HG03064 (cell line): ENCODE data around the gene SGTB.

ENCODE experiments used
- ATAC-seq: cut with Tn5 transposase; IDR thresholded peaks from one replicate; pipeline ENCODE4 v1.9.1; 2021; ENCODE audit warnings: low read depth; ENCODE audit not compliant: unreplicated experiment

SGTB gene, protein sequence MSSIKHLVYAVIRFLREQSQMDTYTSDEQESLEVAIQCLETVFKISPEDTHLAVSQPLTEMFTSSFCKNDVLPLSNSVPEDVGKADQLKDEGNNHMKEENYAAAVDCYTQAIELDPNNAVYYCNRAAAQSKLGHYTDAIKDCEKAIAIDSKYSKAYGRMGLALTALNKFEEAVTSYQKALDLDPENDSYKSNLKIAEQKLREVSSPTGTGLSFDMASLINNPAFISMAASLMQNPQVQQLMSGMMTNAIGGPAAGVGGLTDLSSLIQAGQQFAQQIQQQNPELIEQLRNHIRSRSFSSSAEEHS

DNA sequence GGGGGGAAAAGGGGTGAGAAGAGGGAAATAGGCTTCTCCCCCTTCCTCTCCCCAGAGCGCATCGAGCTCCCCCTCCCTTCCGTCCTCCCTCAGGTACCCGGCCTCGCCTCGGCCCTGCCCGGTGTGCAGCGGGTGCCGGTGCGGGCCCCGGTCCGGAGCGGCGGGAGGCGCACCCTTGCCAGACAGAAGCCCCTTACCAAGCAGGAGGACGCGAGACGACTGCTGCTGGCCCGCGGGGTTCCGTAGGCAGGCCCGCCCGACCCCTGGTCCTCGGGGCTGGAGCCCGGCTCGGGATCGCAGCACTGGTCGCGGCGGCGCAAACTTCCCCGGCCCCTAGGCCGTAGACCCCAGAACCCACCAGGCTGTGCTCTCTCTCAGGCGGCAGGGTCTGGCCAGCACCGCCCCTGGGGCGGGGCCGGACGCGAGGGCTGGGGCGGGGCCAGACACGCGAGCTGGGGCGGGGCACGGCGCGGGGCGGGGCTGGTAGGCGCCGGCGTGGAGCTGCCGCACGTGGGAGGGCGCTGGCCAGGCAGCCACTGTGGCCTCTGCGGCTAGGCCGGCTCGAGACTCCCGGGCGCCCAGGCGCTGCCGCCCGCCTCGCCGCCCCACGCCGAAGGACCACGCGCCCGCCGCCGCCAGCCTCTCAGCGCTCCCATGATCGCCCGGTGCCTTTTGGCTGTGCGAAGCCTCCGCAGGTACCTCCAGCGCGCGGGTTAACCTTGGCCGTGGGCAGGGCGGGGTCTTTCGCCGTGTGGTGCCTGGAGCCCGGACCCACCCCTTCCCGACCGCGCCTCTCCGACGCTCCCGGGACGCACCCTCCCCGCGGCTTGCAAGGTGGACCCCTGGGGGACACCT is at the start of gene SGTB, which contains the start of gene NLN:
SGTB (minus strand) TSS at position 390 of the 855 bp plus-strand sequence. CDS start 1,302 bp downstream, outside the sequence.
NLN (plus strand) TSS at position 486 of the 855 bp plus-strand sequence; CDS start at position 655, 169 bp downstream.
- peak; percentile 90 for ATAC-seq

DNA sequence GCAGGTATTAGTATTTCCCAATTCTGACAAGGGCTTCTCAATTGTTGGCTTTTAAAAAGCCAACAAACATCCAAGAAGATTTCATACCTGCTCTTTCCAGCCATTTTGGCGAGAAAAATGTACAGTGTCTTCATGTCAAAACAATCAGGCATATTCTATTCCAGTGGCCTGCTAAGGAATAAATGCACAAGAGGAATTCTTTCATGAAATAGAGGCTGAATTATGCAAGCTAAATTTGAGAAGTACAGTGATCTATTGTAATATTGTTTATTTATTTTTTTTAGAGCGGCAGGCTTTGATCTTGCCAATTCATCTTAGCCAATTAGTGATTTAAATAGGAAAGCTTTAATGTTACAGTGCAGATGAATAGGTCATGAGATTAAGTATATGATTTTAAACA is 49.4 kb upstream of the SGTB start:
- ATAC-seq, result no peak

DNA sequence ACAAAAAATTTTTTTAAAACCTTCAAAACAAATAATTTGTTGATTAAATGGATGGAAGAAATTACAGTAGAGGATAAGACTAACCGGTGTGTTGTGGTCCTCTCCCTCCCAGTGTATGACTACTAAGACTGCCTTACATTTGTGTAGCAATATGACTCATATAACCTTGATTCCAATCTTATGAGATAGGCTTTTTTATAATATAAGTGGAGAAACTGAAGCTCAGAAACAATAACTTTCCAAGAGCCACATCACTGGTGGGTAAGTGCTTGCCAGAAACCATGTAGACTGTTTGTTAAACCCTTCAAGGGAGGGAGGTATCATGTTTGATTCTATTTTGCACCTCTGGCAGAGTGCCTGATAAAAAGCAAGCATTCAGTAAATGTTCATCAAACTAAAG is 47.6 kb upstream of the SGTB start:
- no peak for ATAC-seq

DNA sequence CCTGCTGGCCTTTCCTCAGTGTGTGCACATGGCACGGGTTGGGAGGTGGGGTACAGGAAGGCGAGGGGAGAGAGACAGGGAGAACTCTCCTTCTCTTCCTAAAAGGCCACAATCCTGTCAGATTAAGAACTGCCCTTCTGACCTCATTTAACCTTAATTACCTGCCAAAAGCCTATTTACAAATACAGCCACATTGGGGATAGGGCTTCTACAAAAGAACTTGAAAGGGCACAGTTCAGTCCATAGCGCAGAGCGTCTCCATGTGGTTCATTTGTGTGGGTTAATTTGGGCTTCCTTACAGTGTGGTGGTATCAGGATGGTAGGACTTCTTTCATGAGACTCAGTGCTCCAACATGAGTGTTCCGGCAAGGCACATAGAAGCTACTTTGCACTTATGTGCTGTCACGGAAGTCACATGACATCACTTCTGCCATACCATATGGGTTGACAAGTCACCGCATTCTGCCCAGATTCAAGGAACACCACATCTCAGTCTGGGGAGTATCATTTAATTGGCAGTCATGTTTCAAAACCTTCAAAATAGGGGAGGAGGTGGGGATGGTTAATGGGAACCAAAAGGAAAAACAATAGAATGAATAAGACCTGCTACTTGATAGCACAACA is 46.9 kb upstream of the SGTB start:
- no peak for ATAC-seq

DNA sequence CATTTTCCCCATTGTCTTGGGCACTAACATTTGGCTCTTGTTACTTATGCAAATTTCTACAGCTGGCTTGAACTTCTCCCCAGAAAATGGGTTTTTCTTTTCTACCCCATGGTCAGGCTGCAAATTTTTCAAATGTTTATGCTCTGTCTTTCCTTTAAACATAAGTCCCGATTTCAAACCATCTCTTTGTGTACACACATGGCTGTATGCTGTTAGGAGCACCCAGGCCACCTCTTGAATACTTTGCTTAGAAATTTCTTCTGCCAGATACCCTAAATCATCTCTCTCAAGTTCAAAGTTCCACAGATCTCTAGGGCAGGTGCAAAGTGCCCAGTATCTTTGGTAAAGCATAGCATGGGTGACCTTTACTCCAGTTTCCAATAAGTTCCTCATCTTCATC is 45.7 kb upstream of the SGTB start:
- ATAC-seq, result no peak

DNA sequence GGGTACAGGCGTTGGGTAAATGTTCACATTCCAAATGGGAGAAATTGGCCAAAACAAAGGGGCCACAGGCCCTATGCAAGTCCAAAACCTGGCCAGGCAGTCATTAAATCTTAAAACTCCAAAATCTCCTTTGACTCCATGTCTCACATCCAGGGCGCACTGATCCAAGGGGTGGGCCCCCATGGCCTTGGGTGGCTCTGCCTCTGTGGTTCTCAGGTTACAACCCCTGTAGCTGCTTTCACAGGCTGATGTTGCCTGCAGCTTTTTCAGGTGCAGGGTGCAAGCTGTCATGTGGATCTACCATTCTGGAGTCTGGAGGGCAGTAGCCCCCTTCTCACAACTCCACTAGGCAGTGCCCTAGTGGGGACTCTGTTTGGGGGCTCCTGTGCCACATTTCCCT is 44.9 kb upstream of the SGTB start:
- ATAC-seq, result no peak

DNA sequence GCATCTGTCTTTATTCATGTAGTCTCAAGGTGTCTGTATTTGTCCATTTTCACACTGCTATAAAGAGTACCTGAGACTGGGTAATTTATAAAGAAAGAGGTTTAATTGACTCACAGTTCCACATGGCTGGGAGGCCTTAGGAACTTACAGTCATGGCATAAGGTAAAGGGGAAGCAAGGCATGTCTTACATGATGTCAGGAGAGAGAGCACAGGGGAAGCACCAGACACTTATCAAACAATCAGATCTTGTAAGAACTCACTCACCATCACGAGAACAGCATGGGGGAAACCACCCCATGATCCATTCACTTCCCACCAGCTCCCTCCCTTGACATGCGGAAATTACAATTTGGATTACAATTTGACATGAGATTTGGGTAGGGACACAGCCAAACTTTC is 44.3 kb upstream of the SGTB start:
- no peak for ATAC-seq

DNA sequence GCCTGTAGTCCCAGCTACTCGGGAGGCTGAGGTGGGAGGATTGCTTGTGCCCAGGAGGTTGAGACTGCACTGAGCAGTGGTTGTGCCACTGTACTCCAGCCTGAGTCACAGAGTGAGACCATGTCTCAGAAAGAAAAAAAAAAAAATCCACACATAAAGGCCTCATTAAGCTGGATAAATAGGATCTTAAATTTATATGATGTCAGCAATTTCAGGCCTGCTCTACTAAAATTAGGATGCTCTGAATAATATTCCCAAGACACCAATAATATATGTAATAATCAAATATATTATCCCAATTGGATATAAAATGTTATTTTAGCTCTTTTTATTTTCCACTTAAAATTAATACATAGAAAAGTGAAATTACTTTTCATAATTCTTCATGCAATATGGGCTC is 43.7 kb upstream of the SGTB start:
- no peak for ATAC-seq

DNA sequence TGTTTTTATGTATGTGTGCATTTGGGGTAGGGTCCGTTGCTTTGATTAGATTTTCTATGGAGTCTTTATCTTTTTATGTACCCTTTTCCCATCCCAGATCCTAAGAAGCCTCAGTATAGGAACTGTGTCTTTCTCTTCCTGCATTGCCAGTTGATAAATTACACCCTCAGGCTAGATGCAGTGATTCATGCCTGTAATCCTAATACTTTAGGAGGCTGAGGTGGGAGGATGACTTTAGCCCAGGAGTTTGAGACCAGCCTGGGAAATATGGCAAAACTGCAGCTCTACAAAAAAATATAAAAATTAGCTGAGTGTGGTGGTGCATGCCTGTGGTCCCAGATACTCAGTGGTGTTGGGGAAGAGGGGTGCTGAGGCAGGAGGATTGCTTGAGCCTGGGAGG is 40.3 kb upstream of the SGTB start:
- no peak for ATAC-seq

DNA sequence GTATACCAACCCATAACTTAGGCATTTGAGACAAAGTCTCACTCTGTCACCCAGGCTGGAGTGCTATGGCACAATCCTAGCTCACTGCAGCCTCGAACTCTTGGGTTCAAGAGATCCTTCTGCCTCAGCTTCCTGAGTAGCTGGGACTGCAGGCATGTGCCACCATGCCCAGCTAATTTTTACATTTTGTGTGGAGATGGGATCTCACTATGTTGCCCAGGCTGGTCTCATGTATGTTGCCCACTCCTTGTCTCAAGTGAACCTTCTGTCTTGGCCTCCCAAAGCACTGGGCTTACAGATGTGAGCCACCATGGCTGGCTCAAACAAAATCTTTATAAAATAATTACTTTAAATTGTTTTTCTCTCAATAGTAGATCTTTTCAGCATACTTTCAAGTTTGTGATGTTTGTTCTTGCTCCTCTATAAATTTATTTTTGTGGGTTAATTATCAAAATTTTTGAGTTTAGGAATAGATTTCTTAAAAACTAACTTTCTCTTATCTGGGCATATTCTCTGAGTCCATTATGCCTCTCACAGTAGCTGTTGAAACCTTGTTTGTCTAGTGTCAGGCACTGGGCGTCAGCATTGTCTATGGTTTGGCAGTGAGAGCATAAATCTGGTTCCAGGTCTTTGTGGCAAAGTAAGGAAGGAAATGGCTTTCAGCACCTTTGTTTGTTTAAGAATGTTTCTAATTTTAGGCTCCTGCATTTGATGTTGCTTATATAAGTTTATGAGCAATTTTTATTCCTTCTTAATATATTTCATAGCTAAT is 38.8 kb upstream of the SGTB start:
- no peak for ATAC-seq

DNA sequence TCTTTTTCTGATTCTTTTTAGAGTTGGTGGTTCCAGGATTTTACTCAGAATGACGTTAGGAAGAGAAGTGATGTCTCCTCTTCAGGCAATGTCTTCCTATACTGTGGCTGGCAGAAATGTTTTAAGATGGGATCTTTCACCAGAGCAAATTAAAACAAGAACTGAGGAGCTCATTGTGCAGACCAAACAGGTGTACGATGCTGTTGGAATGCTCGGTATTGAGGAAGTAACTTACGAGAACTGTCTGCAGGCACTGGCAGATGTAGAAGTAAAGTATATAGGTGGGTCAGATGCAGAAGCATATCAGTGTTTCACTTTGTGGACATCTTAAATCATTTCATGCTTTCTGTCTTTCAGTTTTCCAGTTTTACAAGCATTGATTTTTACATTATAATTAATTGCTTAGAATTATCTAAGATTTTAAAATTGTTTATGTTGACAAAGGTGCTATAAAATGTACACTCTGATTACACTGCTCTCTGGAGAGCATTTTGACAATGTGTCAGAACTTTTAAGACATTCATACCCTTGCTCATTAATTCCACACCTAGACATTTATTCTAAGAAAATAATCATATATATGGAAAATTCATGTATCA is 36.7 kb upstream of the SGTB start:
- ATAC-seq, result no peak

DNA sequence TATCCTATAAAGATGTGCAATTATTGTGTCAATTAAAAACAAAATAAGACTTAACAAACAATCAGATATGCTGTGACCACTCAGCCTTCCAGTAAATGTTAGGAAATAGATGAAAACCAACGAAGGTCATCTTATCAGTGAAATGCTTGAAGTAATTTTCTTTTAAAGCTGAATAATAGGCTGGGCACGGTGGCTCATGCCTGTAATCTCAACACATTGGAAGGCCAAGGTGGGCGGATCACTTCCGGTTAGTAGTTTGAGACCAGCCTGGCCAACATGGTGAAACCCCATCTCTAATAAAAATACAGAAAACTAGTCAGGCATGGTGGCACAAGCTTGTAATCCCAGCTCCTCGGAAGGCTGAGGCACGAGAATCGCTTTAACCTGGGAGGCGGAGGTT is 31.3 kb upstream of the SGTB start:
- ATAC-seq, result no peak

DNA sequence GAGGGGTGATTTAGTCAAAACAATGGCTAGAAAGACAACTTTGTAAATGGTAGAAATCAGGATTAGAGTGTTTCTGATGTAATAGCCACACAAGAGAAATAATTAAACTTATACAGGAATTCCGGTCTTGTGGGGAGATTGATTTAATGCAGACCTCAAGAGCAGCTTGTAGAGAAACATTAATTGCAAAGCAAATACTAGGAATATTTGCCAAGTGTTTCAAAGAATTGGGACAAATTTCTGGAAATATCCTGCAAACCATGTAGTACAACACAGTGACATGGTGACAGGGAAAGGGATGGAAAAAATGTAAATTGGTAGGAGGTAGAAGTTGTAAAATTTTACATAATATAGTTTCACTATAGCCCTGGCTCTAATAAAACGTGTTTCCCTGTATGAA is 29.0 kb upstream of the SGTB start:
- ATAC-seq, result no peak

DNA sequence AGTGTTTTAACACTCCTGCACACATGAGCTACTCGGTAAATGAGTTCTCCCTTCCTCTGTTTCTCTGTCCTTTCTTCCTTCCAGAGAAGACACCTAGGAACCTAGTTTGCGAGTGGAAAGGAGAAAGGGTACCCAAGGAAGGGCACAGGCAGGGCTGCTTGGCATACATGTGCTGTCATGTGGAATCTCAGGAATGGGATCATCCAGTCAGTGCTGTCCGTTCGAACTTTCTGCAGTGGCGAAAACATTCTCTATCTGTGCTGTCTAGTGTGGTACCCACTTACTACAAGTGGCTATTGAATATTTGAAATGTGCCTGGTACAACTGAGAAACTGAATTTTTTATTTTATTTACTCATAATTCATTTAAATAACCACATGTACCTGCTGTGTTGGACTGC is 28.0 kb upstream of the SGTB start:
- ATAC-seq, result no peak

DNA sequence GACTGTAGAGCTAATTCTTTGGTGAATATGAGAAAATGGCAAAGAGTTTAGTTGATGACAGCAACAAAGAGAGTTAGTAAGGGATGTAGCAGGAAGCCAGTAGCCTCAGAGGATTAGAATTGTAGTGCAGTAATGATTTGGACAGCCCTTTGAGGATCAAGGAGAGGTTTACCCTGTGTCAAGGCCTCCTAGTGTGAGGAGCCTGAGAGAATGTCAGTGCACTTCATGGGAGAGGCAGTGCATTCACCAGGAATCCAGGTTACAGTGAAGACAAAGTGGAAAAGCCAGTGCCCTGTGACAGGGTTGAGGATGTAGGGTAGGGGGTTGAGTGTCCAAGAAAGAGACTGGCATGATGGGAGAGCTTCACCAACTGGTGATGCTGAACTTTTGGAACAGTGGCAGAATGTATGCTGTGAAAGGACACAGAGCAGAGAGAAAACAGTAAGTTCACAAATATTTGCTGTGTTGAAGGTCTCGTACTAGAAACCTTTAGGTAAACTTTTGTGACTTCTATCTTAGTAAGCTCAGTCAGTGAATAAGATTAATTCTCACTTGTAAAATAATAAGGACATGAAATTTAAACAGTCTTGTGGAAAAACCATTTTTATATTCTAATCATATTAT is 27.4 kb upstream of the SGTB start:
- ATAC-seq, result no peak

DNA sequence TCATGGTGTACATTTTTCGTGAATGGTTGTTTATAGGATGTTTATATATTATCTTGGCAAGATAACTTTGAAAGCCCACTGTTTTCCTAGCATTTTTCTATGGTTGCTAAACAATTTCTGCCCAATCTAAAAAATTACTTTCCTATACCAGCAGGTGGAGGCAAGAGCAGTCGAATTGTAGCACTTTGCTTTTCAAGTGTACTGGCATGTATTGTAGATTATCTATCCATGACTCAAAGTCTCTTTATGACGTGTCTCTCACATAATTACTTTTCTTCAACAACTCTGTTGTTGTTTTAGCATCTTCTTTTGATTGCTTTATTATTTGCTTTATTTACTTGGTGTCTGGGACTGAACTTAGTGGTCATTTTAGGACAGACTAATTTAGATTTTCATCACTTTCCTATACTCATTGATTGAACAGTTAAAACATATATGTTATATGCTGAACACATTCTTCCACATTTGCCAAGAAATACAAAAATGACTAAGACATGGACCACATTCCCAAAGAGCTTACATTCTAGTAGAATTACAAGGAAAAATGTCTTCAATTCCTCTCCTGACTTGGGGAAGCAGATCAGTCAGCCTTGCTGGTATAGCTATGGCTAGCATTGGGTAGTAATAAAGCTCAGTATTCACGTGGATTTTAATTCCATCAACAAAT is 20.8 kb upstream of the SGTB start:
- ATAC-seq, result peak; percentile 88

DNA sequence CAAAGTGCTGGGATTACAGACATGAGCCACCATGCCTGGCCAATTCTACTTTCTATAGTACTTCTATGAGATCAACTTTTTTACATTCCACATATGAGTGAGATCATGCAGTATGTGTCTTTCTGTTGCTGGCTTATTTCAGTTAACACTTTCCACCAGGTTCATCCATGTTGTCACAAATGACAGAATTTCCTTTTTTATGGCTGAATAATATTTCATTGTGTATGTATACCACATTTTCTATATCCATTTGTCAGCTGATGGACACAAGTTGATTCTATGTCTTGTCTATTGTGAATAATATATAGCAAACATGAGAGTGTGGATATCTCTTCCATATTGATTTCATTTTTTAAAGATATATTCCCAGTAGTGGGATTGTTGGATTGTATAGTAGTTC is 17.3 kb upstream of the SGTB start:
- ATAC-seq, result no peak

DNA sequence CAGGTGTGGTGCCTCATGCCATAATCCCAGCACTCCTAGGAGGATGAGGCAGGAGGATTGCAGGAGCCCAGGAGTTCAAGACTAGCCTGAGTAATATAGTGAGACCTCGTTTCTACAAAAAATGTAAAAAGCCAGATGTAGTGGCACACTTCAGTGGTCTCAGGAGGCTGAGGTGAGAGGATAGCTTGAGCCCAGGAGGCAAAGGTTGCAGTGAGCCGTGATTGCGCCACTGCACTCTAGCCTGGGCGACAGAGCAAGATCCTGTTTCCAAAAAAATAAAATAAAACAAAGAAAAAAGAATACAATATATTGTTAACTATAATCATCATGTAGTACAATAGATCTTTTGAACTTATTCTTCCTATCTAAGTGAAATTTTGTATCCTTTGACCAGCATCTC is 16.4 kb upstream of the SGTB start:
- ATAC-seq, result no peak

DNA sequence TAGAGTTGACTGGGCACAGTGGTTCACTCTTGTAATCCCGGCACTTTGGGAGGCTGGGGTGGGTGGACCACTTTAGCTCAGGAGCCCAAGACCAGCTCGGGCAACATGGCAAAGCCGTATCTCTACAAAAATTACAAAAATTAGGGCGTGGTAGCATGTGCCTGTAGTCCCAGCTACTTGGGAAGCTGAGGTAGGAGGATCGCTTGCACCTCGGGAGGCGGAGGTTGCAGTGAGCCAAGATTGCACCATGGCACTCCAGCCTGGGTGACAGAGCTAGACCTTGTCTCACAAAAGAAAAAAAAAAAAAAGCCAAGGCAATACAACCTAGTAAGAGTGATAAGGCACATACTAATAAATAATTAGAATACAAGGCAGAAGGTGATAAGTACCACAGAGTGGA is 15.9 kb upstream of the SGTB start:
- no peak for ATAC-seq
